Fibroblast of mammary gland (primary cell): ENCODE measurements around the gene TBC1D22B.

ENCODE experiments used
- DNase-seq: peaks from one replicate; pipeline ENCODE4 v3.0.0-alpha.2; 2010; ENCODE audit warnings: low read depth
- H3K4me3 ChIP-seq: 2 replicates; pipeline ENCODE4 v1.5.1; 2011; ENCODE audit warnings: low read depth, mild to moderate bottlenecking, low read length, moderate library complexity; ENCODE audit not compliant: control insufficient read depth
- TF ChIP-seq, protein P1 (sequence below): conservative IDR thresholded peaks from 2 replicates; pipeline ENCODE4 v1.5.1; 2011; ENCODE audit warnings: low read depth, low read length, inconsistent platforms; ENCODE audit not compliant: control insufficient read depth, insufficient read depth

Gene TBC1D22B

DNA sequence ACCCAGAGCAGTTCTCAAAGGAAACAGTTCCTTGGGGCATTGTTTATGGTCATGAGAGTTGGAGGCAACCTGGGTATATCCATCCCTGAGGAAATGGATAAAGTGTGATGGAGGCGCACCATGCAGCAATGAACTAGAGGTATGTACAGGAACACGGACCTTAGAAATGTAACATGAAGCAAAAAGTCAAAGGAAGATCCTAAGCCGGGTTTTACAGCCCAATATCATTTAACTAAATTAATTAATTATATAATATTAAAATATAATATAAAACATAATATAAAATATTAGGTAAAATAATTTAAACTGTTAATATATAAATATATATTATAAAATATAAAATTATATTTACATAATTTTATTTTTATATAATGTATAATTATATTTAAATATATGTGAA lies 52.1 kb downstream of the TBC1D22B start:
- DNase-seq: no peak
- H3K4me3 ChIP-seq: no peak overlapping the region
- TF ChIP-seq, protein P1, sequence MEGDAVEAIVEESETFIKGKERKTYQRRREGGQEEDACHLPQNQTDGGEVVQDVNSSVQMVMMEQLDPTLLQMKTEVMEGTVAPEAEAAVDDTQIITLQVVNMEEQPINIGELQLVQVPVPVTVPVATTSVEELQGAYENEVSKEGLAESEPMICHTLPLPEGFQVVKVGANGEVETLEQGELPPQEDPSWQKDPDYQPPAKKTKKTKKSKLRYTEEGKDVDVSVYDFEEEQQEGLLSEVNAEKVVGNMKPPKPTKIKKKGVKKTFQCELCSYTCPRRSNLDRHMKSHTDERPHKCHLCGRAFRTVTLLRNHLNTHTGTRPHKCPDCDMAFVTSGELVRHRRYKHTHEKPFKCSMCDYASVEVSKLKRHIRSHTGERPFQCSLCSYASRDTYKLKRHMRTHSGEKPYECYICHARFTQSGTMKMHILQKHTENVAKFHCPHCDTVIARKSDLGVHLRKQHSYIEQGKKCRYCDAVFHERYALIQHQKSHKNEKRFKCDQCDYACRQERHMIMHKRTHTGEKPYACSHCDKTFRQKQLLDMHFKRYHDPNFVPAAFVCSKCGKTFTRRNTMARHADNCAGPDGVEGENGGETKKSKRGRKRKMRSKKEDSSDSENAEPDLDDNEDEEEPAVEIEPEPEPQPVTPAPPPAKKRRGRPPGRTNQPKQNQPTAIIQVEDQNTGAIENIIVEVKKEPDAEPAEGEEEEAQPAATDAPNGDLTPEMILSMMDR: no peak

DNA sequence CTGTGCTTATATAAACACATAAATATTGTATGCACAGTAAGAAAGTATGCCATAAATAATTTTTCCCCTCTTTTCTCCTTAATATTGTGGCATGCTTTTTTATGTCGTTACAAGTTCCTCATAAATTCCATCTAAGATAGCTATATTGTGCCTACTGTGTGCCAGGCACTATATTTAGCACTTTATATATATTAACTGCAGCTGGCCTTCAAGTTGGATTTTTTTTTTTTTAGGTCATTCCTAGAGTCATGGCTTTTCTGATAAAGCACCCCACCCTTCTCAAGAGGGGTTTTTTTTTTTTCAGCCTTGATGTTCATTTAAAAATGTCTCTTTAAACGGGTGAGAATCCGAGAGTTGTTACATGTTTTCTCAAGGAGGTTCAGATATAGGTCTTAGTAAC lies 53.4 kb downstream of the TBC1D22B start:
- H3K4me3 ChIP-seq: no peak overlapping the region
- DNase-seq: no peak
- TF ChIP-seq, protein P1: no peak

DNA sequence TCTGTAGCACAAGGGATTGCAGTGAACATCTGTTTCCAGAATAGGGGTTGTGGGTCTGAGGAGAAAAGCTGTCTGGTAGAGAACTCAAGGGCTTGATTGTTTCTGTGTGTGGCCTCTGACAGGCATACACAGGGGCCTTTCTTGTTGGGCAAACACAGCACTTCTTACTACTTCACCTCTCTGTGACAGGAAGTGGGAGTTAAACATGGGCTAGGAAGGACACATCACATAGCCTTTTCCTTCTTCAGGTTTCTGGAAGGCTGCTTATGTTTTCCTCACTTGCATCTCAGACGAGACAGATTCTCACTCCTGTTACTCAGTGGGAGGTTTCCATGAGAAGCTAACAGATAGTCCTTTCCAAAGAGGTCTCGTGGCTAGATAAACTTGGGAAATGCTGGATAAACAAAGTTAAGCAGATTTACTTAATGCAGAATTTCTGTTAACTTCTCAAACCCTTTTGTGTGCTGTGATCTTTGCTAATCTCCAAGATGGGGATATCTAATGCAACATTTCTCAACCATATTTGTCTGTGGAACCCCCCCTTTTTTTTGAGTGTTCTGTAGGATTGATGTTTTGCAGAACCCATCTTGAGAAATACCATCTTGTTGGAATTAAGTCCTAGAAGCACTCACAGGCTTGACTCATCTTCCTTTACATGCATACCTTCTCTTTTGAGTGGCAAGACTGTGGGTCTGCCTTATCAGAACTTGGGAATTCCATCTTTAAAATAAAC lies 54.3 kb downstream of the TBC1D22B start:
- peak; percentile 47 for DNase-seq
- TF ChIP-seq, protein P1: no peak
- H3K4me3 ChIP-seq: no peak overlapping the region

DNA sequence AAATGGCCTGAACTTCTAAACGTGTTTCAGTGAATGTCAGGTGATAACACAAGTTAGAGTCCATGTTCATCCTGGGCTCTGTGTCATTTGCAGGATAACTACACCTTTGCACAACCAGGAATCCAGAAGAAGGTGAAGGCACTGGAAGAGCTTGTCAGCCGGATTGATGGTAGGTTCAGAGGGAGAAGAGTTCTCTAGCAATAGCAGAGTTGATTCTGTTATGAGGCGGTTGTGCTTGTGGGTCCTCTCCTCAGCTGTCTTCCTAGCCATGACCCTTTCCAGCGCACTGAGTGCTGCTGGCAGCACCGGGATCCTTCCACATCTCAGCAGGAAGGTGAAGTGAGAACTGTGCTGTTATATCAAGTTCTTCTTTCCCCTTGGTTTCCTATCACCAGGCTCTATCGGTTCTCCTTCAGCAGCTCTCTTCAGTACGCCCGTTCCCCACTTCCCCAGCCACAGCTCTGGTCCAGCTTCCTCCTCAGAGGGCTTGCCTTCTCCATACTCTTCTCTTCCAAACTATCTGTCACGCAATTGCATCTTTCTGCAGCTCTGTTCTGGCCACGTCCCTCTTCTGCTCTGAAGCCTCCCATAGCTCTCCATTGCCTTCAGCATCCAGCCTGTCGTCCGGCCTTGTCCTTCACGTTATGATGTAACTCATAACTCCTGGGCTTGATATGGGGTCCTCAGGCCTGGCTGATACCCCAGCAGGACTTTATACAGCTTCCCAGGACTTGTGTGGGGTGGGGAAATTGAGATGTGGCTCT lies 56.3 kb downstream of the TBC1D22B start:
- TF ChIP-seq, protein P1: no peak
- DNase-seq: no peak
- H3K4me3 ChIP-seq: no peak overlapping the region

DNA sequence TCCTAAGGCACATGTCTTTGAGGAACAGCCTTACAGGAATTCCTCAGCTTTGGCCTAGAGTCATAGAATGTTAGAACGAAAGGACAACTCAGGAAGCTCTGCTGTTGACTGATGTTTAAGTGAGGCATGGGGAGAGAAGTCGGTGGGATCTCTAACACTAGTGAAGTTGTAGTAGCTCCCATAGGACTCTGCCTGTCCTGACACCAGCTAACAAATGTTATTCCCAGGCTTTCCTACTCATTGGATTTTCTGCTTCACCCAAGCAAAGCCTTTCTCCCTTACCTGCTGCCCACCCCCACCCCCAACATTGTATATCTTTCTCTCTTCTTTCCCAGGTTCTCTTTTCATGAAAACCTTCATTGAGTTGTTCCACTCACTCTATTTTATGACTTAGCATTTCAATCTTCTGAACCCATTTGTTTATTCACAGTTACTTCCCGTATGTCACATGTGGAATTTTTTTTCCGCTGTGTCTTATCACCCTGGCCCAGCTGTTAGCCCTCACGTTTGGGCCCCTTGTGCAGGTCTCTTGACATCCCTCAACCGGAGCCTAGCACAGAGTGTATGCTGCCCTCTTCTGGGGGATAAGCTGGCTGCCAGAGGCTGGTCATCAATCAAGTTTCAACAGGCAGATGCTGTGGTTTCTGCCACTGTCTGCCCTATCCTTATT lies 57.0 kb downstream of the TBC1D22B start:
- peak; percentile 47 for DNase-seq

DNA sequence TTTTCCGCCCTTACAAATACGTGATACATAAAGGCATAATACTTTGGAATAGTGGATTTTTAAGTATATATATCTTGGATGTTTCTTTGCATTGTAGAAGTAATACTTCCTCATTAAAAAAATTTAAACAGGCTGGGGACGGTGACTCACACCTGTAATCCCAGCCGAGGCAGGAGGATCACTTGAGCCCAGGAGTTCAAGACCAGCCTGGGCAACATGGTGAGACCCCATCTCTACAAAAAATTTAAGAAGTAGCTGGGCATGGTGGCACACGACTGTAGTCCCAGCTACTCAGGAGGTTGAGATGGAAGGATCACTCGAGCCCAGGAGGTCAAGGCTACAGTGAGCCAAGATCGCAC lies 57.6 kb downstream of the TBC1D22B start:
- DNase-seq: no peak
- H3K4me3 ChIP-seq: no peak overlapping the region
- TF ChIP-seq, protein P1: no peak

More for the DNA sequence above, 57.0 kb downstream of the TBC1D22B start:
- TF ChIP-seq, protein P1: peak; percentile 61
- no peak overlapping the region for H3K4me3 ChIP-seq
